Spleen (tissue), 11 donors: ENCODE data around the gene TRIM32. TPM values are rescaled to one million over a fixed set of nuclear protein-coding genes. Genes with fewer than 3 reads are reported as not detected.

ENCODE experiments used
- DNase-seq: peaks from one replicate; pipeline ENCODE4 v3.0.0-alpha.2; 2020
- H3K27ac ChIP-seq, 8 donors: fragments of 200-600 bp; sonication (generic) in 7 of 8; 1 replicate in 4 of 8; 2 replicates in 4 of 8; pipeline versions ENCODE4 v1.5.0 to v1.8.0; 2016 to 2021; ENCODE audit warnings: inconsistent platforms in 4 of 8, mild to moderate bottlenecking in 4 of 8, moderate library complexity in 1 of 8
- H3K27me3 ChIP-seq, 7 donors: fragments of 200-600 bp; sonication (generic) in 6 of 7; replicated peaks in 1 of 7; 1 replicate in 4 of 7; 2 replicates in 3 of 7; pipeline versions ENCODE4 v1.5.0 to v1.8.0; 2016 to 2021; ENCODE audit warnings: inconsistent platforms in 3 of 7, mild to moderate bottlenecking in 1 of 7
- H3K36me3 ChIP-seq, 6 donors: fragments of 200-600 bp; sonication (generic) in 5 of 6; 1 replicate in 4 of 6; 2 replicates in 2 of 6; pipeline versions ENCODE4 v1.5.0 to v1.8.0; 2016 to 2021; ENCODE audit warnings: inconsistent platforms in 2 of 6
- H3K4me1 ChIP-seq, 6 donors: fragments of 200-600 bp; sonication (generic) in 5 of 6; 1 replicate in 3 of 6; 2 replicates in 3 of 6; pipeline versions ENCODE4 v1.5.0 to v1.8.0; 2016 to 2021; ENCODE audit warnings: inconsistent platforms in 3 of 6
- H3K4me3 ChIP-seq, 8 donors: fragments of 200-600 bp; sonication (generic) in 7 of 8; 1 replicate in 4 of 8; 2 replicates in 4 of 8; pipeline versions ENCODE4 v1.5.0 to v1.8.0; 2016 to 2021; ENCODE audit warnings: inconsistent platforms in 4 of 8, mild to moderate bottlenecking in 4 of 8, moderate library complexity in 2 of 8
- H3K9me3 ChIP-seq, 8 donors: fragments of 200-600 bp; sonication (generic) in 7 of 8; 1 replicate in 4 of 8; 2 replicates in 4 of 8; pipeline versions ENCODE4 v1.5.0 to v1.8.0; 2016 to 2021; ENCODE audit warnings: inconsistent platforms in 4 of 8
- CTCF ChIP-seq, 11 experiments: fragments of 200-600 bp in 7 of 11; fragments of 450-650 bp in 4 of 11; sonication (generic) in 4 of 11; IDR thresholded peaks in 8 of 11; conservative IDR thresholded peaks in 3 of 11; 1 replicate in 7 of 11; 2 replicates in 4 of 11; pipeline versions ENCODE4 v1.4.0 to v1.8.0; 2016 to 2021; ENCODE audit warnings: antibody characterized with exemption in 11 of 11, inconsistent platforms in 4 of 11, mild to moderate bottlenecking in 1 of 11
- POLR2A ChIP-seq, 3 donors: fragments of 450-650 bp; IDR thresholded peaks; one replicate each; pipeline ENCODE4 v1.5.1; 2017; ENCODE audit warnings: antibody characterized with exemption in 3 of 3, mild to moderate bottlenecking in 1 of 3
- POLR2AphosphoS5 ChIP-seq, 3 donors: sonication (generic); formaldehyde crosslinking; IDR thresholded peaks; one replicate each; pipeline ENCODE4 v1.5.1; 2017; ENCODE audit warnings: antibody characterized with exemption in 3 of 3
- WGBS, 5 donors: extraction: QIAGEN DNeasy Blood & Tissue Kit in 3 of 5; methylation state at CpG; one replicate each; pipeline versions ENCODE4 v1.1.5 to v1.1.7; 2013 to 2018; 5-methylcytosine and 5-hydroxymethylcytosine counted together
- intact Hi-C: fragments of 100-400 bp; cut with DNase I; formaldehyde crosslinking; loops from one replicate; pipeline ENCODE4 v1.15.0; 2023; ENCODE audit warnings: low total_unique reads
- polyA plus RNA-seq, 3 donors: library from polyadenylated mRNA; stranded (reverse); fragments of 200-250 nt; gene quantifications; one replicate each; pipeline ENCODE4 v1.2.1, GENCODE V29; 2013
- total RNA-seq, 7 donors: library from RNA; depleted of rRNA in 3 of 7; stranded (reverse); fragments of >200 nt in 3 of 7; fragmentation: NEBNext Ultra II Directional in 4 of 7; extraction: Animal tissue kit (Norgen Biotek cat#: 25700) in 4 of 7; gene quantifications; one replicate each; pipeline versions ENCODE4 v1.1.0 to v1.2.1, GENCODE V29; 2016 to 2021
- donor health status: healthy with polysubstance abuse.
- donor health status: DM: no; HTN: no; CAD: no; lungs with moderate emphysema.
- donor health status: DM: no; HTN: no; CAD: no.
- donor health status: Bipolar disorder and iron deficiency.
- donor health status: healthy.
- donor health status: DM: no; HTN: no; CAD: no.
- donor health status: DM: yes; HTN: yes; CAD: no.

Gene TRIM32
- total and polyA plus RNA-seq, 10 donors: 3.1 to 22.1 (median 17.2) TPM

GRCh38 chr9:116668970-116669695 is 18.0 kb upstream of the TRIM32 start:
- intact Hi-C loops: no loop called here
- WGBS, 5 donors: 91 to 97% (median 94%) methylated on average over 4 of the region's 4 CpGs
- H3K27ac ChIP-seq: no peak overlapping the region
- H3K9me3 ChIP-seq: peaks cover 0 to 36% (median 27%) of the 10 kb centered on the region in 8 donors
- no peaks in the 10 kb centered on the region for H3K4me1 ChIP-seq
- TF ChIP-seq CTCF (IDR thresholded peaks at IDR 0.05 in 8 of 11, conservative IDR thresholded peaks at IDR 0.05 in 3 of 11) (no peak), POLR2A (IDR thresholded peaks at IDR 0.05) (no peak), POLR2AphosphoS5 (IDR thresholded peaks at IDR 0.05) (no peak)
- no peaks in the 10 kb centered on the region for H3K27me3 ChIP-seq
- no peak for DNase-seq
- H3K4me3 ChIP-seq: no peak overlapping the region
- no peaks in the 10 kb centered on the region for H3K36me3 ChIP-seq

- Histone ChIP-seq H3K4me1 (no peaks in the 10 kb centered on the region), H3K4me3 (no peak overlapping the region), H3K9me3 (peaks cover 0 to 46% (median 33%) of the 10 kb centered on the region in 8 donors), H3K36me3 (no peaks in the 10 kb centered on the region), H3K27ac (no peak overlapping the region), H3K27me3 (no peaks in the 10 kb centered on the region)
- intact Hi-C loops: no loop called here
- no peak for DNase-seq
- no peak for TF ChIP-seq POLR2AphosphoS5 (IDR thresholded peaks at IDR 0.05)
- TF ChIP-seq POLR2A (IDR thresholded peaks at IDR 0.05): no peak
- TF ChIP-seq CTCF (IDR thresholded peaks at IDR 0.05 in 8 of 11, conservative IDR thresholded peaks at IDR 0.05 in 3 of 11): no peak
- WGBS, 5 donors: 66 to 76% (median 68%) methylated on average over 2 of the region's 2 CpGs
These were observed 15.5 kb upstream of the TRIM32 start for GRCh38 chr9:116671605-116672004.

- whole genome bisulfite sequencing, 5 donors: 3 to 91% (median 56%) methylated on average over 1 of the region's 1 CpG
- H3K4me3 ChIP-seq: no peak overlapping the region
- no peak overlapping the region for H3K27ac ChIP-seq
- TF ChIP-seq POLR2A (IDR thresholded peaks at IDR 0.05) (no peak), CTCF (IDR thresholded peaks at IDR 0.05 in 8 of 11, conservative IDR thresholded peaks at IDR 0.05 in 3 of 11) (no peak)
- no peaks in the 10 kb centered on the region for H3K36me3 ChIP-seq
- intact Hi-C loops: no loop called here
- H3K9me3 ChIP-seq: peaks cover 0 to 46% (median 33%) of the 10 kb centered on the region in 8 donors
- H3K4me1 ChIP-seq: no peaks in the 10 kb centered on the region
- H3K27me3 ChIP-seq: no peaks in the 10 kb centered on the region
- DNase-seq: no peak
These were observed 13.7 kb upstream of the TRIM32 start for GRCh38 chr9:116673375-116673774.

- Histone ChIP-seq H3K27ac (no peak overlapping the region), H3K4me3 (no peak overlapping the region), H3K9me3 (peaks cover 0 to 46% (median 33%) of the 10 kb centered on the region in 8 donors), H3K27me3 (no peaks in the 10 kb centered on the region), H3K4me1 (no peaks in the 10 kb centered on the region), H3K36me3 (no peaks in the 10 kb centered on the region)
- WGBS, 5 donors: 89 to 96% (median 91%) methylated on average over 5 of the region's 5 CpGs
- no peak for TF ChIP-seq CTCF (IDR thresholded peaks at IDR 0.05 in 8 of 11, conservative IDR thresholded peaks at IDR 0.05 in 3 of 11)
- TF ChIP-seq POLR2AphosphoS5 (IDR thresholded peaks at IDR 0.05): no peak
- no peak for TF ChIP-seq POLR2A (IDR thresholded peaks at IDR 0.05)
- intact Hi-C loops: no loop called here
- no peak for DNase-seq
These were observed 12.7 kb upstream of the TRIM32 start for GRCh38 chr9:116674210-116674980.
